ENCODE data around the gene DGKH.
A peak's percentile ranks its signal among the peaks of the same experiment; 100 is the strongest.

The DGKH gene

DNA sequence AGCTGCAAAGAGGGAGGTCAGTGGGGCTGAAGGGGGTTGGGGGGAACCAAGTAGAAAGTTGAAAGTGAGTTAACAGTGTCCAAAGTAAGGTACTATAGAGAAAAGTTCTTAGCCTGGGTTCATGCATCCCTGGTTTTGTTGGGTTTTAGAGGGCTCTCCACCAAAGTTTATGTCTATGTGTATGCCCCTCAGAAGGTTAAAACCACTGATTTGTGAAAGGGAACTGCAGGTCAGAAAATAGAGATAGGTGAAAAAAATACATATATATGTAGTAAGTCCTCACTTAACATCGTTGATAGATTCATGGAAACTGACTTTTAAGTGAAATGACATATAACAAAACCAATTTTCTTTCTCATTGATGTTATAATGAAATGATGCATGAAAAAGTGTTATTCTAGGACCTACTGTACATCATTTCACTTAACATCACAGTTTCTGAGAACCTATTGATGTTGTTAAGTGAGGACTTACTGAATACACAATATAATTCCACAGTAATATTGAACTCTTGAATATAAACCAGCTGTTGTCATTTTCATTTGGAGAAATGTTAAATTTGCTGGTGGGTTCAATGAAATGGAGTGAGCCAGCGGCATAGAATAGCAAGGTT, 9.6 kb downstream of the DGKH start:
- H3K27ac ChIP-seq (ENCODE audit: poor library complexity, severe bottlenecking) = no peak overlapping the region
- no peak for DNase-seq (ENCODE audit: low spot score)

DNA sequence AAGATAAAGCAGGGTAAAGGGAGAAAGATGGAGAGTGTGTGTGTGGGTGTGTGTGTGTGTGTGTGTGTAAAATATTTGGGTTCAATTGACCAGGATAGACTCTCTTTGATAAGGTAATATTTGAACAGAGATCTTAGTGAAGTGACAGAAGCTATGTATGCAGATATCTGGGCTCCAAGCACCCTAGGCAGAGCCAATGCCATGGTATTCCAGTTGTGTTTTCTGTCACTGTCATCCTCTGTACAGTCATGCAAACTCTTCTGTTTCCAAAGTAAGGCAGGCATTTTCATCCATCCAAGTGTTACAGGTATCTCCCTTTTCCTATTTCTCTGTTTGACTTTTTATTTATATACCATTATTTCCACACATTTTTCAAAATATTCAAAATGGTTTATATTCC, 13.5 kb downstream of the DGKH start:
- no peak for ATAC-seq (ENCODE audit: low read depth)

More for the DNA sequence above, 9.6 kb downstream of the DGKH start:
- TF ChIP-seq, protein P1, sequence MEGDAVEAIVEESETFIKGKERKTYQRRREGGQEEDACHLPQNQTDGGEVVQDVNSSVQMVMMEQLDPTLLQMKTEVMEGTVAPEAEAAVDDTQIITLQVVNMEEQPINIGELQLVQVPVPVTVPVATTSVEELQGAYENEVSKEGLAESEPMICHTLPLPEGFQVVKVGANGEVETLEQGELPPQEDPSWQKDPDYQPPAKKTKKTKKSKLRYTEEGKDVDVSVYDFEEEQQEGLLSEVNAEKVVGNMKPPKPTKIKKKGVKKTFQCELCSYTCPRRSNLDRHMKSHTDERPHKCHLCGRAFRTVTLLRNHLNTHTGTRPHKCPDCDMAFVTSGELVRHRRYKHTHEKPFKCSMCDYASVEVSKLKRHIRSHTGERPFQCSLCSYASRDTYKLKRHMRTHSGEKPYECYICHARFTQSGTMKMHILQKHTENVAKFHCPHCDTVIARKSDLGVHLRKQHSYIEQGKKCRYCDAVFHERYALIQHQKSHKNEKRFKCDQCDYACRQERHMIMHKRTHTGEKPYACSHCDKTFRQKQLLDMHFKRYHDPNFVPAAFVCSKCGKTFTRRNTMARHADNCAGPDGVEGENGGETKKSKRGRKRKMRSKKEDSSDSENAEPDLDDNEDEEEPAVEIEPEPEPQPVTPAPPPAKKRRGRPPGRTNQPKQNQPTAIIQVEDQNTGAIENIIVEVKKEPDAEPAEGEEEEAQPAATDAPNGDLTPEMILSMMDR (IDR thresholded peaks at IDR 0.05; ENCODE audit: poor library complexity, severe bottlenecking) = no peak
- H3K27me3 ChIP-seq (ENCODE audit: insufficient read depth, poor library complexity, severe bottlenecking) = no peaks in the 10 kb centered on the region
- no peak overlapping the region for H3K4me3 ChIP-seq (ENCODE audit: severe bottlenecking)
- ATAC-seq (ENCODE audit: low read depth) = no peak
- H3K4me1 ChIP-seq (ENCODE audit: insufficient read depth, poor library complexity, severe bottlenecking) = peaks cover 8% of the 10 kb centered on the region
- H3K9me3 ChIP-seq (ENCODE audit: severe bottlenecking) = no peaks in the 10 kb centered on the region
- H3K36me3 ChIP-seq (ENCODE audit: low read depth) = peaks cover 17% of the 10 kb centered on the region

DNA sequence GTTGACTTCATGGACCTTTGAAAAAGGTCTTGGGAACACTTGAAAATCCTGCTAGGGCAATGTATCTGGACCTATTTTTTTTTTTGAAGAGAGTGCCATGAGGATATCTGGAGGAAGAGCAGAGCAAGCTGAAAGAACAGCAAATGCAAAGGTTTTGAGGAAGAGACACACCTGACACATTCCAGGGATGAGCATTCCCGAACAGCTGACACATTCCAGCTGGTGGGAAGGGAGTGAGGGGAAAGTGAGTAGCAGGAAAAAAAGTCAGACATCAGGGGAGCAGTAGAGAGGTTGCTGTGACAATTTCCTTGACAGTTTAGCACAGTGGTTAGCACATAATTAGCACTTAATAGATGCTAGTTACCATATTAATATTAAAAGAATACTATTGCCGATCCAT, 14.7 kb downstream of the DGKH start:
- DNase-seq (ENCODE audit: low spot score) (no peak), ATAC-seq (ENCODE audit: low read depth) (0 out of 3 replicates have a peak, but pooled peaks have one; percentile 35)
- Histone ChIP-seq H3K9me3 (ENCODE audit: severe bottlenecking) (no peaks in the 10 kb centered on the region), H3K27me3 (ENCODE audit: insufficient read depth, poor library complexity, severe bottlenecking) (no peaks in the 10 kb centered on the region), H3K4me1 (ENCODE audit: insufficient read depth, poor library complexity, severe bottlenecking) (peaks cover 8% of the 10 kb centered on the region), H3K36me3 (ENCODE audit: low read depth) (peaks cover 33% of the 10 kb centered on the region), H3K27ac (ENCODE audit: poor library complexity, severe bottlenecking) (no peak overlapping the region), H3K4me3 (ENCODE audit: severe bottlenecking) (no peak overlapping the region)
- TF ChIP-seq, protein P1 (IDR thresholded peaks at IDR 0.05; ENCODE audit: poor library complexity, severe bottlenecking) = no peak

More for the DNA sequence above, 13.5 kb downstream of the DGKH start:
- TF ChIP-seq, protein P1 (IDR thresholded peaks at IDR 0.05; ENCODE audit: poor library complexity, severe bottlenecking) = no peak
- Histone ChIP-seq H3K9me3 (ENCODE audit: severe bottlenecking) (no peaks in the 10 kb centered on the region), H3K4me3 (ENCODE audit: severe bottlenecking) (no peak overlapping the region), H3K4me1 (ENCODE audit: insufficient read depth, poor library complexity, severe bottlenecking) (peaks cover 8% of the 10 kb centered on the region), H3K36me3 (ENCODE audit: low read depth) (peaks cover 22% of the 10 kb centered on the region), H3K27me3 (ENCODE audit: insufficient read depth, poor library complexity, severe bottlenecking) (no peaks in the 10 kb centered on the region), H3K27ac (ENCODE audit: poor library complexity, severe bottlenecking) (no peak overlapping the region)
- no peak for DNase-seq (ENCODE audit: low spot score)

DNA sequence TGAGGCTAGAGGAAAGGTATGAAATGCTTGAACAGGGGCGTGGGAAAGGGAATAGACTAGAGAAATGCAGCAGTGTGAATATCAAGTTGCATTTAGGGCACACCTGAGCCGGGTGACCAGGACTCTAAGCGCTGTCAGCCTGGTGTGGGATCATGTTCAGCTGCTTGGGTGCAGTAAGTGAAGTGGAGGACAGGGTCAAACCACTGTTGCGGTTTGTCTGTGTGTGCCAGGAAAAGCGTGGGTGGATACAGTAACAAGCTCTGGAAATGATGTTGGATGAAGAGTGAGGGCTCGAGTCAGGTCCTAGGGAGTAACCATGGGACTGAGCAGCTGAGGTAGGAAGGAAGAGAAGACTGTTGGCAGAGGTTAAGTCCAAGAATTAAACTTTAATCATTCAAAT, 15.8 kb downstream of the DGKH start:
- no peak for ATAC-seq (ENCODE audit: low read depth)
- DNase-seq (ENCODE audit: low spot score) = no peak
- no peaks in the 10 kb centered on the region for H3K27me3 ChIP-seq (ENCODE audit: insufficient read depth, poor library complexity, severe bottlenecking)
- H3K27ac ChIP-seq (ENCODE audit: poor library complexity, severe bottlenecking) = no peak overlapping the region
- no peak overlapping the region for H3K4me3 ChIP-seq (ENCODE audit: severe bottlenecking)
- peaks cover 30% of the 10 kb centered on the region for H3K36me3 ChIP-seq (ENCODE audit: low read depth)
- no peaks in the 10 kb centered on the region for H3K9me3 ChIP-seq (ENCODE audit: severe bottlenecking)
- TF ChIP-seq, protein P1 (IDR thresholded peaks at IDR 0.05; ENCODE audit: poor library complexity, severe bottlenecking) = no peak
- peaks cover 8% of the 10 kb centered on the region for H3K4me1 ChIP-seq (ENCODE audit: insufficient read depth, poor library complexity, severe bottlenecking)

DNA sequence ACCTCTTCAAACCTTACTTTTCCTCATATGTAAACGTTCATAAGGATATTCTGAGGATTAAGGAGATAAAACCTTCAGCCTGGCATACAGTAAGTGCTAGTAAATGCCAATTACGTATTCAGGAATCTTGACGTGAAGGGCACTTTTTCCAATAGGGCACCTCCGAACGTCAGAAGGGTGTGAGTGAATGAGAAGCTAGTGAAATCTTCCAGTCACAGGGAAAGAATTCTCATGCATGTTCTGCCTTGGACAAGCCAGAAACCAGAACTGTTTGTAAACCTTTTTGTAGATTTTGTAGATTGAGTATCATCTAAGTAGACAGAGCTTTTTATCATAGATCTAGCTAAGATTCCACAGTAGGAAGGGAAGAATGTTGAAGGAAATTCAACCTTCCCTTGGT, 16.5 kb downstream of the DGKH start:
- H3K4me1 ChIP-seq (ENCODE audit: insufficient read depth, poor library complexity, severe bottlenecking) = peaks cover 8% of the 10 kb centered on the region
- TF ChIP-seq, protein P1 (IDR thresholded peaks at IDR 0.05; ENCODE audit: poor library complexity, severe bottlenecking) = no peak
- DNase-seq (ENCODE audit: low spot score) (no peak), ATAC-seq (ENCODE audit: low read depth) (no peak)
- H3K9me3 ChIP-seq (ENCODE audit: severe bottlenecking) = no peaks in the 10 kb centered on the region
- no peak overlapping the region for H3K27ac ChIP-seq (ENCODE audit: poor library complexity, severe bottlenecking)
- no peak overlapping the region for H3K4me3 ChIP-seq (ENCODE audit: severe bottlenecking)
- H3K36me3 ChIP-seq (ENCODE audit: low read depth) = peaks cover 30% of the 10 kb centered on the region
- no peaks in the 10 kb centered on the region for H3K27me3 ChIP-seq (ENCODE audit: insufficient read depth, poor library complexity, severe bottlenecking)

All from RWPE2 (cell line).